Caco-2 (cell line): Measurements from ENCODE around the gene ROS1. TPM values are rescaled to one million over a fixed set of nuclear protein-coding genes. Genes with fewer than 3 reads are reported as not detected.
"Not testable (repeated sequence)": the region's sequence is repeated elsewhere in the genome, so short reads cannot be mapped to it uniquely, and the experiment has no call there.

Experiments used
- BruUV-seq: library from RNA; stranded (reverse); fragments of 400-500 nt; replicated peaks from 2 replicates; lab custom pipeline; 2021; lab: Mats Ljungman, UMichigan
- CTCF ChIA-PET: fragments of 300-600 bp; sonication (Branson Sonifier 250); formaldehyde crosslinking; loops from one replicate; lab custom pipeline; 2022; ENCODE audit warnings: antibody characterized with exemption; lab: Charles Lee
- POLR2A ChIA-PET: fragments of 300-600 bp; sonication (Branson Sonifier 250); formaldehyde crosslinking; loops from one replicate; lab custom pipeline; 2022; ENCODE audit warnings: antibody characterized with exemption; lab: Charles Lee
- DNase-seq, 2 experiments: peaks; one replicate each; pipeline versions ENCODE4 v3.0.0 to v3.0.0-alpha.2; 2020 to 2022
- H3K27me3 ChIP-seq: replicated peaks from 2 replicates; pipeline ENCODE4 v1.6.0; 2011; ENCODE audit warnings: low read length; ENCODE audit not compliant: control insufficient read depth, insufficient read depth
- H3K36me3 ChIP-seq: 2 replicates; pipeline ENCODE4 v1.5.1; 2011; ENCODE audit warnings: low read length; ENCODE audit not compliant: control insufficient read depth, insufficient read depth
- H3K4me1 ChIP-seq: fragments of 250-450 bp; sonication (Bioruptor Pico); 2 replicates; pipeline ENCODE4 v1.5.1; 2020; ENCODE audit warnings: mild to moderate bottlenecking
- H3K4me3 ChIP-seq: 2 replicates; pipeline ENCODE4 v1.5.1; 2011; ENCODE audit warnings: low read depth, mild to moderate bottlenecking, control low read depth, low read length
- H3K9me3 ChIP-seq: fragments of 250-450 bp; sonication (Bioruptor Pico); 2 replicates; pipeline ENCODE4 v1.5.1; 2020; ENCODE audit warnings: mild to moderate bottlenecking, moderate library complexity
- H3K27ac Mint-ChIP-seq: one replicate; pipeline ENCODE4 v1.8.0; 2022; ENCODE audit warnings: mixed read lengths; ENCODE audit not compliant: unreplicated experiment
- H3K27me3 Mint-ChIP-seq: one replicate; pipeline ENCODE4 v1.8.0; 2022; ENCODE audit warnings: mixed read lengths; ENCODE audit not compliant: insufficient read depth, unreplicated experiment
- H3K36me3 Mint-ChIP-seq: one replicate; pipeline ENCODE4 v1.8.0; 2022; ENCODE audit warnings: mild to moderate bottlenecking, mixed read lengths; ENCODE audit not compliant: insufficient read depth, unreplicated experiment
- H3K4me1 Mint-ChIP-seq: one replicate; pipeline ENCODE4 v1.8.0; 2022; ENCODE audit warnings: low read depth, mixed read lengths; ENCODE audit not compliant: unreplicated experiment
- H3K4me3 Mint-ChIP-seq: one replicate; pipeline ENCODE4 v1.8.0; 2022; ENCODE audit warnings: mild to moderate bottlenecking, moderate library complexity, mixed read lengths; ENCODE audit not compliant: unreplicated experiment
- H3K9me3 Mint-ChIP-seq: one replicate; pipeline ENCODE4 v1.8.0; 2022; ENCODE audit warnings: mixed read lengths; ENCODE audit not compliant: unreplicated experiment
- CTCF ChIP-seq, 2 experiments: fragments of 200-600 bp in 1 of 2; IDR thresholded peaks; 1 replicate in 1 of 2; 2 replicates in 1 of 2; pipeline versions ENCODE4 v1.5.1 to v1.8.0; 2011 to 2022; ENCODE audit warnings: antibody characterized with exemption in 1 of 2, control low read depth in 1 of 2, inconsistent platforms in 1 of 2, low read depth in 1 of 2, low read length in 1 of 2, mild to moderate bottlenecking in 1 of 2, moderate library complexity in 1 of 2; ENCODE audit not compliant: insufficient read depth in 1 of 2, severe bottlenecking in 1 of 2, unreplicated experiment in 1 of 2
- intact Hi-C: fragments of 100-400 bp; cut with micrococcal nuclease; formaldehyde crosslinking; loops from one replicate; pipeline ENCODE4 v1.10.0; 2022; ENCODE audit not compliant: unreplicated experiment
- total RNA-seq: library from RNA; stranded (reverse); gene quantifications from 2 replicates; pipeline ENCODE4 v1.2.3, GENCODE V29; 2022

The ROS1 gene
- total RNA-seq, 1 experiment from 2014 or later, result 0.16 TPM

GRCh38 chr6:117469791-117470190 lies 44.0 kb upstream of the ROS1 start:
- Histone ChIP-seq H3K4me3 (no peak overlapping the region), H3K9me3 (no peaks in the 10 kb centered on the region), H3K4me1 (0 out of 2 replicates have a peak, but pooled peaks cover 3% of the 10 kb centered on the region), H3K27me3 (no peaks in the 10 kb centered on the region), H3K36me3 (no peaks in the 10 kb centered on the region)
- Mint-ChIP-seq H3K9me3 (no peaks in the 10 kb centered on the region), H3K27me3 (no peaks in the 10 kb centered on the region), H3K27ac (no peak overlapping the region), H3K36me3 (no peaks in the 10 kb centered on the region), H3K4me3 (no peak overlapping the region), H3K4me1 (no peaks in the 10 kb centered on the region)
- intact Hi-C loops, result no loop called here
- no TSS peak for BruUV-seq
- DNase-seq, result no peak
- CTCF ChIA-PET, result no interaction called here
- no peak for TF ChIP-seq CTCF (IDR thresholded peaks at IDR 0.05; ENCODE audit: insufficient read depth in 1 of 2, low read depth in 1 of 2, low read length in 1 of 2, severe bottlenecking in 1 of 2, unreplicated experiment in 1 of 2)
- POLR2A ChIA-PET, result no interaction called here

- no peaks in the 10 kb centered on the region for H3K27me3 Mint-ChIP-seq
- no peaks in the 10 kb centered on the region for H3K9me3 Mint-ChIP-seq
- CTCF ChIA-PET, result no interaction called here
- intact Hi-C loops, result no loop called here
- H3K36me3 ChIP-seq, result no peaks in the 10 kb centered on the region
- H3K4me3 Mint-ChIP-seq, result no peak overlapping the region
- no peaks in the 10 kb centered on the region for H3K36me3 Mint-ChIP-seq
- no peaks in the 10 kb centered on the region for H3K4me1 Mint-ChIP-seq
- H3K27ac Mint-ChIP-seq, result no peak overlapping the region
- H3K27me3 ChIP-seq, result no peaks in the 10 kb centered on the region
- H3K4me1 ChIP-seq, result no peaks in the 10 kb centered on the region
- BruUV-seq, result no TSS peak
- TF ChIP-seq CTCF (IDR thresholded peaks at IDR 0.05; ENCODE audit: insufficient read depth in 1 of 2, low read depth in 1 of 2, low read length in 1 of 2, severe bottlenecking in 1 of 2, unreplicated experiment in 1 of 2), result no peak
- DNase-seq, result no peak
- no peaks in the 10 kb centered on the region for H3K9me3 ChIP-seq
- POLR2A ChIA-PET, result no interaction called here
- no peak overlapping the region for H3K4me3 ChIP-seq
These were observed 43.6 kb upstream of the ROS1 start for GRCh38 chr6:117469356-117469755.

GRCh38 chr6:117468527-117468926 lies 42.8 kb upstream of the ROS1 start:
- intact Hi-C loops, CTCF ChIA-PET, H3K4me1 Mint-ChIP-seq, H3K27me3 ChIP-seq, H3K9me3 Mint-ChIP-seq, H3K36me3 Mint-ChIP-seq, H3K36me3 ChIP-seq, H3K27me3 Mint-ChIP-seq, POLR2A ChIA-PET, H3K4me1 ChIP-seq, DNase-seq, H3K4me3 ChIP-seq, H3K27ac Mint-ChIP-seq, H3K9me3 ChIP-seq, H3K4me3 Mint-ChIP-seq, BruUV-seq: not testable (repeated sequence)

- Histone ChIP-seq H3K4me1 (no peaks in the 10 kb centered on the region), H3K36me3 (no peaks in the 10 kb centered on the region), H3K27me3 (no peaks in the 10 kb centered on the region), H3K4me3 (no peak overlapping the region), H3K9me3 (no peaks in the 10 kb centered on the region)
- H3K4me3 Mint-ChIP-seq, result no peak overlapping the region
- no peaks in the 10 kb centered on the region for H3K9me3 Mint-ChIP-seq
- CTCF ChIA-PET, result no interaction called here
- no peak for TF ChIP-seq CTCF (IDR thresholded peaks at IDR 0.05; ENCODE audit: insufficient read depth in 1 of 2, low read depth in 1 of 2, low read length in 1 of 2, severe bottlenecking in 1 of 2, unreplicated experiment in 1 of 2)
- H3K27ac Mint-ChIP-seq, result no peak overlapping the region
- POLR2A ChIA-PET, result interaction anchor here (0.6 kb wide), 1 partner anchor 223 kb away, joined by 3 read pairs; no protein-coding TSS in a partner anchor
- DNase-seq, result no peak
- H3K36me3 Mint-ChIP-seq, result no peaks in the 10 kb centered on the region
- H3K4me1 Mint-ChIP-seq, result no peaks in the 10 kb centered on the region
- intact Hi-C loops, result no loop called here
- H3K27me3 Mint-ChIP-seq, result no peaks in the 10 kb centered on the region
- BruUV-seq, result no TSS peak
These were observed 42.1 kb upstream of the ROS1 start for GRCh38 chr6:117467876-117468275.
